ENCODE results near the gene DAPL1. TPM values are rescaled to one million over a fixed set of nuclear protein-coding genes. Genes with fewer than 3 reads are reported as not detected.

The DAPL1 gene
- total RNA-seq, 2 donors from 2014 or later: not detected

DNA sequence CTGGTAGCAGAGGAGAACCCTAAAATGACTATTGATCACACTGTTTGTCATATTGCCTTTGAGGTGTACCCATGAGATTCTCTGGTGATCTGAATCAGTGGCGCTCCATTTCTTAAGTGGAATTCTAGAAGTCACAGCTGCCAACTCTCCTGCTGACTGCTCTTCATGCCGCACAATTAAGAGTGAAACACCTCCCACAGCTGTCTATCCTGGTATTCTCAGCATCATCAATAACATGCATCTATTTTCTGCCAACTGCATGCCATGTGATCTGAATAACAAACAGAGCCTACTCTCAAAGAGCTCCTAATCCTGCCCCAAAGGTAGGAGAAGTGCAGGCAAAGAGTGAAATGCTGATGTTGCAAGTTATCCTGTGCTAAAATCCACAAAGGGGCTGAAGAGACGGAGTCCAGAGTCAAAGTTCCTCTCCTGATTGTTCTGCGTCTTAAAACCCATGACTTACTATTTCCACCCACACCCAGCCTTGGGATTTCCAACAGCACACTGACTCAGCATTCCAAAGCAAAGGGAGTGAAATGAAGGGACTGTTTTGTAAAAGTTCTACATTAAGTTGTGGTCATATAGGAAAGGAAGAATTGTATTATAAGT is 13.7 kb upstream of the DAPL1 start:
- Histone ChIP-seq H3K36me3 (no peaks in the 10 kb centered on the region), H3K4me1 (no peaks in the 10 kb centered on the region), H3K9me3 (no peaks in the 10 kb centered on the region), H3K27me3 (no peaks in the 10 kb centered on the region), H3K4me3 (no peak overlapping the region), H3K27ac (no peak overlapping the region)
- TF ChIP-seq, protein P1, sequence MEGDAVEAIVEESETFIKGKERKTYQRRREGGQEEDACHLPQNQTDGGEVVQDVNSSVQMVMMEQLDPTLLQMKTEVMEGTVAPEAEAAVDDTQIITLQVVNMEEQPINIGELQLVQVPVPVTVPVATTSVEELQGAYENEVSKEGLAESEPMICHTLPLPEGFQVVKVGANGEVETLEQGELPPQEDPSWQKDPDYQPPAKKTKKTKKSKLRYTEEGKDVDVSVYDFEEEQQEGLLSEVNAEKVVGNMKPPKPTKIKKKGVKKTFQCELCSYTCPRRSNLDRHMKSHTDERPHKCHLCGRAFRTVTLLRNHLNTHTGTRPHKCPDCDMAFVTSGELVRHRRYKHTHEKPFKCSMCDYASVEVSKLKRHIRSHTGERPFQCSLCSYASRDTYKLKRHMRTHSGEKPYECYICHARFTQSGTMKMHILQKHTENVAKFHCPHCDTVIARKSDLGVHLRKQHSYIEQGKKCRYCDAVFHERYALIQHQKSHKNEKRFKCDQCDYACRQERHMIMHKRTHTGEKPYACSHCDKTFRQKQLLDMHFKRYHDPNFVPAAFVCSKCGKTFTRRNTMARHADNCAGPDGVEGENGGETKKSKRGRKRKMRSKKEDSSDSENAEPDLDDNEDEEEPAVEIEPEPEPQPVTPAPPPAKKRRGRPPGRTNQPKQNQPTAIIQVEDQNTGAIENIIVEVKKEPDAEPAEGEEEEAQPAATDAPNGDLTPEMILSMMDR (IDR thresholded peaks at IDR 0.05): no peak
- no peak for DNase-seq (ENCODE audit: low spot score)

DNA sequence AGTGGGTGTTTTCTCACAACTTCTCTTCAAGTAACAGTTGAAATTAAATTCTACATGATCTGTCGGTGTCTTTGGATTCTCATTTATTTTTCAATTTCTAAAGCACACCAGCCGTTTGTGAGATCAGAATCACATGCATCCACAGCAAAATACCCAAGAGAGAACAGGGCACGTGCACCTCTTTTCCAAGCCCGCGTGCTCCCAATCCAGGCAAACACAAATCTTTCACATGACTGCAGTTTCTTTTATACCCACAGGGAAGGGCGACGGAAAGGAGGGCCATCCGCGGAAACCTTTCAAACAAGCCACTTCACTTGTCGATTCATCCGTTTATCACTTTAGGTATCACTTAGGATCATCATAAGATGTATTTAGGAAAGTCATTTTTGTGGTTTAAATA is 13.0 kb upstream of the DAPL1 start:
- TF ChIP-seq, protein P1 (IDR thresholded peaks at IDR 0.05): no peak
- H3K27me3 ChIP-seq: no peaks in the 10 kb centered on the region
- H3K27ac ChIP-seq: no peak overlapping the region
- H3K4me3 ChIP-seq: no peak overlapping the region
- no peaks in the 10 kb centered on the region for H3K36me3 ChIP-seq
- peaks cover 0 to 4% of the 10 kb centered on the region in 2 donors for H3K9me3 ChIP-seq
- DNase-seq (ENCODE audit: low spot score): no peak
- H3K4me1 ChIP-seq: no peaks in the 10 kb centered on the region

DNA sequence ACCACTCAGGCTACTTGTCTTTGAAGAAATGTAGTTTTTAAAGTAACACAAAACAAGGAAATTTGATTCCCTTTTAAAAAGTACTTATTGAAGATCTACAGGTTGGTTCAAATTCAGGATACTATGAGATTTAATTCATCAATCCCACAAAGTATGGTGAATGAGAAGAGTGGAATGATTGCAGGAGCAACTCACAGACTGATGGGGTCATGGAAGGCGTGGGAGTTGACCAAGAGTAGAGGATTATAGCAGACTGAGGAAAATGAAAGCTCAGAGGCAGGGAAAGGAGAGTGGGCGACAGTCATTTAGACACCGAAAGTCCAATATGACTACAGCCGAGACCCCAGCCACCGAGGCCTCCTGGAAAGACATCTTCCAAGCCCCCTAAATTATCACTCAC is 12.5 kb upstream of the DAPL1 start:
- Histone ChIP-seq H3K4me3 (no peak overlapping the region), H3K4me1 (no peaks in the 10 kb centered on the region), H3K27ac (no peak overlapping the region), H3K36me3 (no peaks in the 10 kb centered on the region), H3K9me3 (peaks cover 0 to 8% of the 10 kb centered on the region in 2 donors), H3K27me3 (no peaks in the 10 kb centered on the region)
- TF ChIP-seq, protein P1 (IDR thresholded peaks at IDR 0.05): no peak
- DNase-seq (ENCODE audit: low spot score): no peak

DNA sequence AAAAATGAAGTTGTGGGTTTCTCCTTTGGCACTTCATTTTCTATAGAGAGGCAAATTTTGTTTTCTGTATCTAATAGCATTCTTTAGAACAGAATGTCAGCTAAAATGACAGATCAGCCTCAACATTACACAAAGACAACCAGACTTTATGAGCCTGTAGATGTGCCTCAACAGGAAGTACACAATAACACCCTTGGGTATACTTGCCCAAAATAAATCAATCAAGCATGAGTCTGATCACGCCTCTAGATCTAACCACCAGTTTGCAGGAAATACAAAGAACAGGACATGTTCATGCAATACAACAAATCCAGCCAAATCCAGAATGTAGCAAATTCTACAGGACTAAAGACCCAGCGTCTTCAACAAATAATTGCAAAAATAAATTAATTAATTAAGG is 11.2 kb upstream of the DAPL1 start:
- Histone ChIP-seq H3K4me1 (no peaks in the 10 kb centered on the region), H3K27ac (no peak overlapping the region), H3K9me3 (peaks cover 0 to 8% of the 10 kb centered on the region in 2 donors), H3K36me3 (no peaks in the 10 kb centered on the region), H3K4me3 (no peak overlapping the region), H3K27me3 (no peaks in the 10 kb centered on the region)
- DNase-seq (ENCODE audit: low spot score): no peak
- TF ChIP-seq, protein P1 (IDR thresholded peaks at IDR 0.05): no peak

DNA sequence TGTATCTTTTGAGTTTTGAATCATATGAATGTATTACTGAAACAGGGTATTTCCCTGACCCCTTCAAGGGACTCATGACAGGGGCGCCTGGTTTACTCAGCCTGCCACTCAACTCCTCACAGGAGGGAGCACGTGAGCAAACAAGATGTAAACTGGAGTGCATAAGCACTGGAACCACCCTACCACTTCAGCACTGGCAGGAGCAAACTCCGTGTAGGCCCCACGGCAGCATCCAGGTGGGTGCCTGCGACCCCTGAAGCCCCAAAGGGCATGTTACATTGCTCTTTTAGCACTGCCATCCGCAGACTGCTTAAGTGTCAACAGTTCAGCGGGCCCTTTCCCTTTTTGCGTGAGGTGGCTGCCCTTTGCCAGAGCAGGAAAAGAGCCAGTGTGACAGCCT is 8.2 kb upstream of the DAPL1 start:
- peaks cover 0 to 8% of the 10 kb centered on the region in 2 donors for H3K9me3 ChIP-seq
- no peaks in the 10 kb centered on the region for H3K27me3 ChIP-seq
- TF ChIP-seq, protein P1 (IDR thresholded peaks at IDR 0.05): no peak
- H3K4me3 ChIP-seq: no peak overlapping the region
- no peak for DNase-seq (ENCODE audit: low spot score)
- no peak overlapping the region for H3K27ac ChIP-seq
- H3K36me3 ChIP-seq: no peaks in the 10 kb centered on the region
- H3K4me1 ChIP-seq: no peaks in the 10 kb centered on the region

DNA sequence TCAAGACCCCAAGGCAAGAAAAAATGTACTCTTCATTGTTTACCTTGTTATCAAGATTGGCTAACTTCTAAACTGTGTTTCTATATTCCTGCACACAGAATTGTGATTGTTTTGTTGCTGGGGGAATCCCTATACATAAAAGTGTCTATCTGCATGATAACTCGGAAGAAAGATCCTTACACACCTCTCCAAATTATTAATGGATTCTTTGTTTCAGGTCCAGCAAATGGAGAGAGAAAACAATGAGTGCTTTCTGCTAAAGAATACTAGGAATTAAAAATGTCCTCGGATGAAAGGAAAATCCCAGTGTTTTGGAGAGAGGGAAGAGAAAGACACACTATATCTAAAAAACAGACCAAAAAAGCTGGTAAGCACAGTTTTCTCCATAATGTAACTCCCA is 6.2 kb upstream of the DAPL1 start:
- DNase-seq (ENCODE audit: low spot score): no peak
- H3K9me3 ChIP-seq: peaks cover 0 to 8% of the 10 kb centered on the region in 2 donors
- no peak overlapping the region for H3K4me3 ChIP-seq

More for the DNA sequence above, 6.2 kb upstream of the DAPL1 start:
- Histone ChIP-seq H3K4me1 (no peaks in the 10 kb centered on the region), H3K36me3 (no peaks in the 10 kb centered on the region), H3K27me3 (no peaks in the 10 kb centered on the region), H3K27ac (no peak overlapping the region)
- TF ChIP-seq, protein P1 (IDR thresholded peaks at IDR 0.05): no peak
